ENCODE data around the gene TLR5.

GRCh38 chr1:223125766-223126165 lies 17.3 kb downstream of the TLR5 start:
- TF ChIP-seq CTCF (IDR thresholded peaks at IDR 0.05; ENCODE audit: low read length) (no peak), EZH2 (IDR thresholded peaks at IDR 0.05; ENCODE audit: borderline replicate concordance, low read length) (no peak)

Measured in OCI-LY1 (cell line).